GM04504 (cell line): ENCODE results near the gene CNST.
"Not testable (repeated sequence)": the region's sequence is repeated elsewhere in the genome, so short reads cannot be mapped to it uniquely, and the experiment has no call there.

Experiments
- DNase-seq: peaks from one replicate; pipeline ENCODE4 v3.0.0-alpha.2; 2012; ENCODE audit warnings: low read depth

Gene CNST

DNA sequence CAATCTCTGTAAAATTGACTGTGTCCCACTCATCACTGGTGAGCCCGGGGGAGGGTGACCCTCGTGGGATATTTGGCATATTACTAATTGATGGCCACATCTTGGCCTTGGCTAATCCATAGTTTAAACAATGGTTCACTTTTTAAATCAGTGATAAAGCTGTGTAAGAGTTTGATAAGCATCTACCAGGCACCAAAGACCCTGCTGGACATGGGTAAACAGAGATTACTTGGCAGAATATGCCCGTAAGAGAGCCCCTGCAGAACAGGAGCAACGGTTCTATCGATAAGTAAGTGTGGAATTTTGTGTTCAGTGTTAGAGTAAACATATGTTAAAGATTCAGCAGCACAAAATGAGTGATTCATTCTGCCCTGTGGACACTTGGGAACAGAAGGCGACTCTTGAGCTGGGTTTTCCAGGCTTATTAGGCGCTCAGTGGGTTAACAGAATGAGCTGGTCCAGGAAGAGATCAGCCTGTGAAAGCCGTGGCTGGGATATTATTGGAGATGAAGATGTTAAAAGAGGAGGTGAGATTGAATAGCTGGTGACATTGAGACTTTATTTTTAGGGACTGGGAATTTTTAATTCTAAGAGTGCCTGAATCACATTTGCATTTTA is 55.9 kb downstream of the CNST start:
- DNase-seq, result no peak

DNA sequence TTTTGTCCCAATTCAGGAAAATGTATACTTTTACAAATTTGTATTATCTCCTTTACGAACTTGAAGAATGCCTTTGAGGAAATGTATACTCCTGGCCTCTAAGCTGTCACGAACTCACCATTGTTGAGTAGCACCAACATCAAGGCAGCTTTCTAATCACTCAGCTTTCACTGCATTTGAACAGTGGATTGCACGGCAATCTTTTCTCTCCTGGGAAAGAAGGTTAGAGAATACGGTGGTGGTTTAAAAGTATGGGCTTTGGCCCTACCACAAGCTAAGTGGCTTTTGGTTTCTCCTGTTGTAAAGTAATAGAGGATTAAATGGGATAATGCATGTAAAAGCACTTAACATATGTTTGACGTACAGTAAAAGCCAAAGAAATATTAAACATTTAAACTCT is 57.8 kb downstream of the CNST start:
- DNase-seq, result no peak

DNA sequence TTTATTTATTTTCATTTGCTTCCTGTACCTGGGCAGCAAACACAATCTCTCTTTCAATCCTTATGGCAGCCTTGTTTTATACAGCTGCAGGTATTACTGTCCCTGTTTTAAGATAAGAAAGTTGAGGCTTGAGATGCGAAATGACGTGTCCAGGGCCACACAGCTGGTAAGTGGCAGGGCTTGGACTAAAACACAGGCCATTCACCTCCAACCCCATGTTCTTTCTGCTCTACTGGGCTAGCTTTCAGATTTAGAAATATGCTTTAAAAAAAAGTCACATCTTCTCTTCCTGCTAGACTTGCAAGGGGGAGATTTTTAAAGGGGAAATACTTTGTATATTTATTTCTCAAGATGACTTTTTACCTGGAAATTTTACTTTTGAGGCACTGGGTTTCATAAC is 62.8 kb downstream of the CNST start:
- no peak for DNase-seq

DNA sequence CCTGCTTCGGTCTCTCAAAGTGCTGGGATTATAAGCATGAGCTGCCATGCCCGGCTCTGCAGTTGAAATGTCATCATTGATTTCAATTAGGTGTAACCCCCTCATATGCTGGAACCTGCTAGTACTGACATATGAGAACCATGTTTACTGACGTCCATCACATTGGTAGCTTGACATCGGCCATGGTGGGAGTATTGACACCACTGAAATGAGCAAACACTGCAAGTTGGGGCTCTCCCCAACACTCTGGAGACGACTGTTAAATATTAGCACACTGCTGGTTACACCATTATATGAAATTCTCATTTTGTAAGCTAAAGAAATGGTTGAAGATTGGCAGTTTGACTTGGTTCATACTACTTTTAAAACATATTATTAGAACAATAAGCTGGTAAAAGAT is 63.7 kb downstream of the CNST start:
- no peak for DNase-seq

DNA sequence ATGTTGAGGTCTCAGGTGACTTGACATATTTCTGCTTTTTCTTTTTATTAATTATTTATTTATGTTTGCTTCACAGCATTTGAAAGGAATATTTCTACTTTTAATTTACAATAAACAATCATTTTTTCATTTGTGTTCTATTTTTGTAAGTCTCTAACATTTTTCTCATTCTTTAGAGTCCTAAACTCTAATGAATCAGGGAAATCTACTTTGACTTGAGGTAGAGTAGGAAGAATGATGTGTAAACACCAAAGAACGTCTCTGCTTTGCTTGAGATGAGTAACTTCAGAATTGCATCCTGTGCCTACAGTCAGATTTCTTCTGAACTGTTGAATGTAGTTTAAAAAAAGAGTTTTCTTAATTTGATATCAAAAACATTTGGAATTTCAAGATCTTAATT is 65.2 kb downstream of the CNST start:
- peak; percentile 28 for DNase-seq

DNA sequence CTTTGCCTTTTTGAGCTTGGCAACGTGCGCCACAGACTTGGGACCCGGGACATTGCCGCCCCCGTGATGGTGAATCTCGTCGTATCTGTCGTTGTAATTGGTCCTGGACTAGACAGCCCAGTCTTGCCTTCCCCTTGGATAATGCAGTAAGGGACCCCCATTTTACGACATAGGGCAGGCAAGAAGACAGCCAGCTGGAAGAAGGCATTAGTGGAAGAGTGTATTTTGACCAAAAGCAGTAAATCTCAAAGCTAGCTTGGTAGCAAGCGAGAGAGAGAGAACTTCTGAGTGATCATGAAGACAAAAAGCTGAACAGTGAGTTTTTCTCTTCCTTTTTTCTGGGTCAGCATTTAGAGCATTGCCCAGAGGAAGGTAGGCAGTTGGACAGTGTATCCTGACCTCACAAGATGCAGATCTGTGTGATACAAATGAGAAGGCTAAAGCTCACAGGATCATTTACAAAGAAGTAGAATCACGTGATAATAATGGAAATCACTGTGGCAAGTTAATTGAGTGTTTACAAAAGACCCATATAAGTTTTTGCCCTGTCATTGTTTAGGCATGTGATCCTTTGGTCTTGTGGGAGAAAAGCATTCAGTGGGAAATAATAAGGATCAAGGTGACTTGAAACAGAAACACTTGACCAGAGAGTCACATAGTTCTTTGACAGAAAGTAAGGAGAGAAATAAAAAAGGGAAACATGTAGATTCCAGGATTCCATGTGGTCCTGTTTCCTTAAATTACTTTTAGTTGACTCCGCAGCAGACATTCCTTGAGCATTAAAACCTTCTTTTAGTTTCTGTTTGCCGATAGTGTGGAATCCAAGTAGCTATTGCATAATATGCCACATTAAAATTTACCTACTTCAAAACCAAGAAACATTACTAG is 66.3 kb downstream of the CNST start:
- peak; percentile 86 for DNase-seq

DNA sequence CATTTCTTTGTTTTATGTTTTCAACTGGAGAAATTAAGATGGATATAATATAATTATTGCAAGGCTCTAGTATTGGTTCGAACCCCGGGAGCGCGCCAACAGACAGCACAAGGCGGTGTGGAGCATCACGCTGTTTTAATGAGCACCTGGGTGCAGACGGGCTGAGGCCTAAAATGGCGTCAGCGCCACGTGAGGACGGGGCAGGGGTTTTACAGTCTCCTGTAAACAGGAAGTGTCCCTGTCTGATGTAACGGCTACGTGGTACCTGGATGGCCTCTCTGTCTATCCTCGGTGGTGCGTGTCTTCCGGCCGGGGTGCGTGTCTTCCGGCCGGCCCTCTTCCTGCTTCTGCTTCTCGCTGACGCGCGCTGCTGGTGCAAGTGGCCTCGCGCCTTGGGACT is 68.4 kb downstream of the CNST start:
- DNase-seq, result not testable (repeated sequence)

DNA sequence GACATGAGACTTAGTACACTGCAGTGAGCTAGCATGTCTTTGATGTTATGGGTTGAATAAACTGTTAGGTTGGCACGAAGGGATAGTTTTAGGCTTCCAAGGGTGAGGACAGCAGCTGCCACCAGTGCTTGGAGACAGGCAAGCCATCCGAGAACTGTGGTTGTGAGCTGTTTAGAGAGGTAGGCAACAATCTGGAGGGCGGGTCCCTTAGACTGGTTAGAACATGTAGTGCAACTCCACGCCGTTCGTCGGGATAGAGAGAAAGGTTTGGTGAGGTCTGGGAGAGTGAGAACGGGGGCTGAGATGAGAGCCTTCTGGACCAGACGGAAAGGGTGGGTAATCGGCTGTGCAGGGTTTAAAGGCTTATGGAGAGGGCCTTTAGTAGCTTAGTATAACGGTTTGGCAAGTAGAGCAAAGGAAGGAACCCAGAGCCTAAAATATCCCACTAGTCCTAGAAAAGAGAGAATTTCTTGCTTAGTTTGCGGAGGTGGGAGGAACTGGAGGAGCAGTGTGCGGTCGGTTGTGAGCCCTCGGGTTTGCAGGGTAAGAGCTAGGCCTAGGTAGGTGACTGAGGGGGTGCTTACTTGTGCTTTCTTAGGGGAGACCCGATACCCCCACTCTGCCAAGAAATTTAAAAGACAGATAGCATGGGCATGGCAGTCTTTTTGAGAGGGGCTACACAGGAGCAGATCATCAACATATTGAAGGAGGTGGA is 72.8 kb downstream of the CNST start:
- no peak for DNase-seq

DNA sequence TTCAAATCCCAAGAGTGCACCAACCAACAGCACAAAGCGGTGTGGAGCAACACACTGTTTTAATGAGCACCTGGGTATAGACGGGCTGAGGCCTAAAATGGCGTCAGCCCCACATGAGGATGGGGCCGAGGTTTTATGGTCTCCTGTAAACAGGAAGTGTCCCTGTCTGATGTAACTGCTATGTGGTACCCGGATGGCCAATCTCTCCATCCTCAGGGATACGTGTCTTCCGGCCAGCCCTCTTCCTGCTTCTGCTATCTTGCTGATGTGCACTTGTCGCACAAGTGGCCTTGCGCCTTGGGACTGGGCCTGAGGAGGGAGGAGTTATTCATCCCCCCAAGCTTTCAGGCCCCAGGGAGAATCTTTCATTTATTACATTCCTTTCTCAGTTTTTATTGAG is 73.5 kb downstream of the CNST start:
- DNase-seq, result no peak

DNA sequence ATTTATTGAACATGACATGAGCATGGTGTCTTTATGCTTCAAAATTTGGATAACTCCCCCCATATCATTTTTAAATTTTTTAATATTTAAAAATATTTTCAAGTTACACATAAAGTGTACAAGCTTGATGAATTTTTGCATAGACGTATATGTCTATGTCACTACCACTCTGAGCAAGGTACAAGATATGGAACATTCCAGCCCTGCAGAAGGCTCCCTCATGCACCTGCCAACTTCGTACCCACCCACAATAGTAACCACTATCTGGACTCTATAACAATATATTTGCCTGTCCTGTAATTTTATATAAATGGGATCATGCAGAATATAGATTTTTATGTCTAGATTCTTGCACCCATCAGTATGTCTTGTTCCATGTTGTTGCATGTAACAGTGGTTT is 74.5 kb downstream of the CNST start:
- DNase-seq, result no peak

DNA sequence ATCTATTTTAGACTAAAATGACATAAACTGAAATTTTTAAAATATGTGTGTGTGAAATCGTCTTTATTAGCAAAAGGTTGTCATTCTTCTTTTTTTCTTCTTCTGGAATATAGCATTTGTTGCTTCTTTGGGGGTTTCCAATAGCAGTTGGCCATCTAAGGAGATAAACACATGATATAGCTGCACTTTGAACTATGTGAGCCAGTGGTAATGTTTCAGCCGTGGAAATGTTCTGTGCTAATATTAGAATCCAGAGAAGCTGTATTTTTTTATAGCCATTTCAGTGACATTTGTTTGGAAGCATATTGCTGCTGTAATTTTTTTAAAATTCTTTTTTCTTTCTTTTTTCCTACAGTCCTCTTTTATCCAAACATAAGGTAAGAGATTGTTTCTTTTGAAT is 75.1 kb downstream of the CNST start:
- no peak for DNase-seq

DNA sequence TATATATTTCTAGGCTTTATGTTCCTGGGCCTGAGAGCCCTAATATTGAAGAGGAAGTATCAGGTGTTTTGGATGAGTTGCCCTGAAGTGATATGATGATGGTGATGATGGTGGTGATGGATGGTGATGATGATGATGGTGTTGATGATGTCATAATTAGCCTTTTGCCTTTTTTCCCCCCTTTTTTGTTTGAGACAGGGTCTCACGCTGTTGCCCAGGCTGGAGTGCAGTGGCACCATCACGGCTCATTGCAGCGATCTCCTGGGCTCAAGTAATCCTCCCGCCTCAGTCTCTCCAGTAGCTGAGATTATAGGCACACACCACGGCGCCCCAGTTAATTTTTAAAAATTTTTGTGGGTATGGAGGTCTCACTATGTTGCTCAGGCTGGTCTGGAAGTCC is 76.5 kb downstream of the CNST start:
- DNase-seq, result no peak

DNA sequence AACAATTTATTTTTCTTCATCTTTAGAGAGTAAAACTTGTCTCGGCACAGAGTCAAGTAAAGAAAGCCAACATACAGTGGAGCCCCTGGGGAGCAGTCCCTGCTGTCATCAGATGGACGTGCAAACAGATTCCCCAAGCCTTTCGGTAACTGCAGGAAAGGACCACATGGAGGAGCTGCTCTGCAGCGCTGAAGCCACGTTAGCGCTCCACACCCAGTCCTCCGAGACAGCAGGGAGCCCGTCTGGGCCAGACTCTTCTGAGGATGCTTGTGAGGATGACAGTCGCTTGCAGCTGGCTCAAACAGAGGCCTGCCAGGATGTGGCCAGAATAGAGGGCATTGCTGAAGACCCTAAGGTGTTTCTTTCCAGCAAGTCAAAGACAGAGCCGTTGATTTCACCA is 80.9 kb downstream of the CNST start:
- peak; percentile 12 for DNase-seq

DNA sequence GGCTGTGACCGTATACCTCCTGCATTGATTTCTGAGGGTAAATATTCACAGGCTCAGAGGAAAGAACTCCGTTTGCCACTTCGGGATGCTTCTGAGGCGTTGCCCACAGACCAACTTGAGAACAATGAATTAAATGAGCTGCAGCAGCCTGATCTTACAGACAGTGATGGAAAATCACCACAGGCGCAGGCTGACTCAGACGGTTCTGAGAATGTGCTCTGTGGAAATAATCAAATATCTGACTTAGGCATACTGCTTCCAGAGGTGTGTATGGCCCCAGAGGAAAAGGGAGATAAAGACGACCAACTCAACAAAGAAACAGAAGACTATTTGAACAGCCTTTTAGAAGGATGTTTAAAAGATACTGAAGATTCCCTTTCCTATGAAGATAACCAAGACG is 81.3 kb downstream of the CNST start:
- DNase-seq, result no peak

DNA sequence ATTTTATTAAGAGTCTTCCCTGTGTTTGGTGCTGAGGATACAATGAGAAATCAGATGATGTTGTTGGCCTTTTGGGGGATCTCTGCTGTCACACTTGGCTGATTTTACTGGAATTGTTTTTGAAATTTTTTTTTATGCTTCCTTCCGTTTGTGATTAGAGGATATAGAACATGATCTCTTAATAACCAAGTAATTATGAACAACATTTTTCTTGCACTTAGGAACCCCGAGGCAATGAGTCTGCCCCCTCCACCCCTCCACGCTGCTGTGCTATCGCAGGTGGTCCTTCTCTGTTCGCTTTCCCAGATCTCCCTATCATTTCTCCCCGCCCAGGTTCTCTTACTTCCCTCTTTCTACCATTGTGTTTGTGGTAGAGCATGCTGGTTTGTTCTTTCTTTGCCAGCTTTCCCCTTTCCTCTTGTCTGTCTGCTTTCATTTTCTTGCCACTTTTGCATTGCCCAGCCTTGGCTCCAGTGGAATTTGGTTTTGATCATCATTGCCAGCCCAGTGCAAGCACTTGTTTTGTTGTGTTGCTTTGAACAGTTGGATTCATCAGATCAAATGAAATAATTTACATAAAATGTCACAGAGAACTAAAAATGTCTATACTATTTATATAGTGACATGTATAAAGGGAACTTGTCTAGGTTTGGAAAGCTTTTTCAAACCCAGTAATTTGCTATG is 84.9 kb downstream of the CNST start:
- no peak for DNase-seq

DNA sequence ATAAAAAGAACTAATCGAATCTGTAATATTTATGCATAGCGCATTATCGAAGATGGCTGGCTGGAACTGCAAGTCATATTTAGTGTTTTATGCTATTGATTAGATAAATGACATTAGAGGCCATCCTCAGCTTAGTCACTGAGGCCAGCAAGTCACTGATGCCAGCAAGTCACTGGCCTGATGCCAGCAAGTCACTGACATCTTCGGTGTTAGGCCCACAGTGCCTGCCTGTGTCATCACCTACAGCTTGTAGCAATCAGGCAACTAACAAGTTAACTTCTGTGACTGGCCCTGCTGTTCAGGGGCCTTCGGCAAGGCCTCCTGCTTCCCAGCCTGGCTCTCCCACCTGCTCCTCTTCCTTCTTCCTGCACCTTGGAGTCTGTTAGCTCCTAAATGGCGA is 92.3 kb downstream of the CNST start:
- DNase-seq, result no peak

DNA sequence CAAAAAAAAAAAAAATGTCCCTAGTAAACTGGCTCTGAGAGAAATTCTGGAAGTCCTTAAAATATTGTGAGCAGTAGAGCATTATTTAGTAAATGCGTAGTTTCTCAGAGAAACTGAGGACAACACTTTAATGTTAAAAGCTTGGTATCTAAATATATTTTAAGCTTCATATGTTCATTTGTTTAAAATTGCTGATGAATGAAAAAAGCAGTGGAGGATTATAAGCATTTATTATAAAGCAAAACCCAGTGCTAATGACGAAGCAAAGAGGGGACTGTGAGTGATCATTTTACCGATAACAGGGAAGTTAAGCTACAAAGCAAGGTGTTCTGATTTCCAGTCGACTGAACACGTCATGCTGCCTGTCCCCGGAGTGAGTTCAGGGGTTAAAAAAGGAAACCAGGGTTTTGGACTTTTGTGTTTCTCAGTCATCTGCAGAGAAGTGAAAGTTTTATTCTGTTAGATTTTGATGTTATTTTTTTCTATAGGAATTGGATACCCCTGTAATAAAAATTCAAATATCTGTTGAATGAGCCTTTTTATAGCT is 93.4 kb downstream of the CNST start:
- DNase-seq, result no peak

DNA sequence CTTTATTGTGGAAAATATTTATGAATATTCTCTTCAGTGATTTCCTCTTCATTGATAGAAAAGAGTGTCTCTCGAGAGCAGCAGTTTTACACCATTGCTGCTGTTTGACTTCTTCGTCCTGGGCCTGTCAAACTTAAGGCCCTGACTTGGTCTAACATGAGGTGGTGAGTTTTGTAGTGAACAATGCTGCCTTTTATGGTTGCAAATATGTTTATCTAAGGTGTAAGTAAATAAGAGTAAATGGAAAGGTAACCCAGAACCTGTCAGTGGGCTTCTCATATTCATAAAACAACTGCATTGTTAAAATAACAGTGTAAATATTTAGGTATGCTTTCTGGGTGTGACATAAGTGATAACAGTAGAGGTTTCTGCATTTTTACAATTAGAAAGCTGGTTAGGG is 95.2 kb downstream of the CNST start:
- no peak for DNase-seq

DNA sequence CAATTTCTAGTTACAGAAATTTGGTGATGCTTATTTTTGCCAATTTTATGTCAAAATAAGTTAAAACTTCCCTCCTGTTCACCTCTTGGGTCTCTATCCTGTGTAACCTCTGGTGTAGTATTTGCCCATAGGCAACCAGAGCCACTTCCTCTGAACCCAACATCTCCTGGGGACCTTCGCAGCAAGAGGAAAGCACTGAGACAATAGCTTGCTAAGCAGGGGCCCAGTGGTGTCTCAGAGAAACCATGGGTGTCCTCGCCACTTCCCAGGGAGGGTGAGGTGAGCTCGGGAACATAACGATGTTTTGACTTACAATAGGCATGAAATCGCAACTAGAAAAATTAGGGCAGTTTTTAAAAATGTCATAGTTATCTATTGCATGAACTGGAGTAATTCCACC is 101.5 kb downstream of the CNST start:
- DNase-seq, result no peak

DNA sequence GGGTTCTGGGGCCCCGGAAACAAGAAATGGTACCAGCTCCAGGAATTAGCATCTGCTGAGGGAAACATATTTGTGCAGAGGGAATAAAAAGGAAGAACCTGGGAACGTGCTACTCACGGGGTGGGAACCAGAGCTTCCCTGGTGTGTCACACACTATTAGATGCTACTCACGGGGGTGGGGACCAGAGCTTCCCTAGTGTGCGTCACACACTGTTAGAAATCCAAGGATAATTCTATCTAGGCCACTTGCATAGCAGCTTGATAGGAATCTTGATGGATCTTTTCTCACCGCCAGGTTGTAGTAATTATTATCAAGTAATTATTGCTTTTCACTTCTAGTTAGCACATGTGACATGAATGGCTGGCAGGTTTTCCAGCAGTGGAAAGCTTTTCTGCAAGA is 103.4 kb downstream of the CNST start:
- DNase-seq, result no peak

DNA sequence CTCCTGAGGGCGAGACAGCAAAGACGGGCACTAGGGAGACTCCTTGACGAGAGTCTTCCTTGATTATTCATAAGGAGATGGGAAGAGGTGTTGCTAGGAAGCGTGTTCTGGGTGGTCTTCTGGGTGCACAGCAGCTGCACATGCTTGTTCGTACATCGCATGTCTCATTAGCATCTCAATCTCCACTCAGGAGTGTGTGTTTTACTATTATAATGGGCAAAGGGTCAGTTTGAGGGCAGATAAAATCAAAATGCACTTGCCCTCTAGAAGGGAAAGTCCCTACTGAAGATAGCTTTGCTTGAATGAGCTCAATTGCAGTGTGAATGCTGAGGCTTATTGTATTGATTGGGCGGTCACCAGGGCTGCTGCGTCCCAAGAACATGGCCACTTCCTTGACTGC is 107.8 kb downstream of the CNST start:
- no peak for DNase-seq

DNA sequence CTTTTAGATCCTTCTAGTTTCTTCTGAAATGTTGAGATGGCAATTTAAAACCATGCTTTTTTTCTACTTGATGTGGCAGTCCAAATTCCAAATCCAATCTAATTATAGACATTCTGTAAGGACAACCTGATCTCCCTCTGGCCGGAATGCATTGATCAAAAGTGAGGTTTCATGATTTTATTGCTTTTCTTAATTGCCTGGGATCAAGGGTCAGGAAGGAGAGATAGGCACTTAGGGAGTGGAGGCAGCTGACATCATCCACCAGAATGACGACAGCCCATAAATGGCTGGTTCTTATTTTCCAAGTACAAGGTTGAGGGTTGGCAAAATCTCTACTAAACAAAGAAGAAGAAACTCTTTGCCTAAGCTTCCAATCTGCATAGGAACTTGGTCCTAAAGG is 111.6 kb downstream of the CNST start:
- DNase-seq, result no peak
